ENCODE measurements around the gene CDK10.
"Not testable (repeated sequence)": the region's sequence is repeated elsewhere in the genome, so short reads cannot be mapped to it uniquely, and the experiment has no call there.

CDK10 gene, protein sequence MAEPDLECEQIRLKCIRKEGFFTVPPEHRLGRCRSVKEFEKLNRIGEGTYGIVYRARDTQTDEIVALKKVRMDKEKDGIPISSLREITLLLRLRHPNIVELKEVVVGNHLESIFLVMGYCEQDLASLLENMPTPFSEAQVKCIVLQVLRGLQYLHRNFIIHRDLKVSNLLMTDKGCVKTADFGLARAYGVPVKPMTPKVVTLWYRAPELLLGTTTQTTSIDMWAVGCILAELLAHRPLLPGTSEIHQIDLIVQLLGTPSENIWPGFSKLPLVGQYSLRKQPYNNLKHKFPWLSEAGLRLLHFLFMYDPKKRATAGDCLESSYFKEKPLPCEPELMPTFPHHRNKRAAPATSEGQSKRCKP

GRCh38 chr16:89686520-89687091 lies at the start of gene CDK10:
Gene CDK10 (plus strand): TSS chr16:89686689. CDS start chr16:89686711, 22 bp downstream.
- peak; percentile 83 for DNase-seq

- DNase-seq = no peak
Observed at GRCh38 chr16:89637379-89637778, 49.1 kb upstream of the CDK10 start.

GRCh38 chr16:89638455-89638854 lies 48.0 kb upstream of the CDK10 start:
- DNase-seq = no peak

DNA sequence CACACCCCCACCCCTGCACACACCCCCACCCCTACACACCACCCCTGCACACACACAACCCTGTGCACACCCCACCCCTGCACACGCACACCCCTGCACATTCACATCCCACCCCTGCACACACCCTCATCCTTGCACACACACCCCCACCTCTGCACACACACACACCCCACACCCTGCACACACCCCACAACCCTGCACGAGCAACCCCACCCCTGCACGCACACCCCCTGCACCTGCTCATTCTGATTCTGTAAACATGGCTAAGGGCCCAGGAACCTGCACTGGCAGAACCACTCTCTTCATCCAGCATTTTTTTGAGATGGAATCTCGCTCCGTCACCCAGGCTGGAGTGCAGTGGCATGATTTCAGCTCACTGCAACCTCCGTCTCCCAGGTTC lies 47.1 kb upstream of the CDK10 start:
- DNase-seq = no peak

DNA sequence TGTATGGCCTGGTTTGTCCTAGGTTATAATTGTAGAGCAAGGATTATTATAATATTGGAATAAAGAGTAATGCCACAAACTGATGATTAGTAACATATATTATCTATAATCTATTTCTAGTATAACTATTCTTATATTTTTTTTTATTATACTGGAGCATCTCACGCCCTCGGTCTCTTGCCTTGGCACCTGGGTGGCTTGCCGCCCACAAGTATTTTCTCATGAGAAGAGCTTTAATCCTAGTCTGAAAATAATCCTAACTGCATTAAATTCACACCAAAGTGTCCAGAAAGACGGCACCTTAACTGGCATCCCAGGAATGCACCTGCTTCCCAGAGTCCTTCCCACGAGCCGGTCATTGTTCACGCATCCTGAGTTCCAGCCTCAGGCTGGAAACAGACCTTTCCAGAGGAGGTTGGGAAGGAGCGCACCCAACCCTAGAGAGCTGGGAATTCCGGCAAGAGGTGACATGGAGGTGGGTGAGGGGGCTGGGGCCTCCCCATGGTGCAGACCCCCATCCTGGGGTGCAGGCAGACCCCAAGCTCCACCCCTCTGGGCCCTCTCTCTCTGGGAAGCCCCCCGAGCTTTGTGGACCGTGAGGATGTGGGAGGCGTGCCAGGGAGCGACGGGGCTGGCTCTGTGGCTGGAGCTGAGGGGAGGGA lies 44.9 kb upstream of the CDK10 start:
- DNase-seq = no peak

- DNase-seq = no peak
Observed at GRCh38 chr16:89642574-89642973, 43.9 kb upstream of the CDK10 start.

GRCh38 chr16:89643769-89644300 lies 42.7 kb upstream of the CDK10 start:
- no peak for DNase-seq

GRCh38 chr16:89645122-89645521 lies 41.4 kb upstream of the CDK10 start:
- DNase-seq = no peak

- no peak for DNase-seq
Observed at GRCh38 chr16:89646270-89646669, 40.2 kb upstream of the CDK10 start.

DNA sequence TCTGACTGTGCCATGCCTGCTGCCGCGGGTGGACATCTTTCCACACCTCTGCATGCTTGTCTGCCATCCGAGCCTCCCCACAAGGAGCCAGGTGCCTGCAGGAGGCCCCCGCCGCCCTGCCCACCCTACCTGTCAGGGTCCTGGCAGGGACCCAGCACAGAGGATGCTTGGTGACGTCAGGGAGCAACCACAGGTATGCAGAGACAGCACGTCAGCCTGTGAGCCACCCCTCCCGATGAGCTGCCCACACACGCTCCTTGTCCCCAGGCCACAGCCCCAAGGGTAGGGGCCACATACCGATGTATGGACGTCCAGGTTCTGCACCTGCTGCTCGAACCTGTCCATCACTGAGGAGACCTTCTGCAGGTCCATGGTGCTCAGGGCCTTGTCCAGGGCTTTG lies 39.6 kb upstream of the CDK10 start:
- DNase-seq = no peak

DNA sequence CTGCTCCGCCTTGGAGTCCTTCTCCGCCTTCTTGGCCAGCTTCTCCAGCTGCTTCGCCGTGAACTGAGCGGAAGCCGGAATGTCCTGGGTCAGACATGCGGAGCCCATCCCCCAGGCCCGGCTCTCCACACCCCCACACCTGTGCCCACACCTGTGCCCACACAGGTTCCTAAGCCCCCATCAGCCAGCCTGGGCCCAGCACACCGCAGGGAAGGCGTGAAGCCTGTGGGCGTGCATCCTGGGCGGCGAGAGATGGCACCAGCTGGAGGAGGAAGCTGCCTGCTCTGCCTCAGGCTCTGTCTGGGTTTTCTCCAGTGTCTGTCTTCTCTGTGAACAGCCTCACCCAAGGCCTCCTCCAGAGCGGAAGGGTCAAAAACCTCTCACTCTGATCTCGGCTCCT lies 34.9 kb upstream of the CDK10 start:
- no peak for DNase-seq

GRCh38 chr16:89653656-89654295 lies 32.7 kb upstream of the CDK10 start:
- no peak for DNase-seq

DNA sequence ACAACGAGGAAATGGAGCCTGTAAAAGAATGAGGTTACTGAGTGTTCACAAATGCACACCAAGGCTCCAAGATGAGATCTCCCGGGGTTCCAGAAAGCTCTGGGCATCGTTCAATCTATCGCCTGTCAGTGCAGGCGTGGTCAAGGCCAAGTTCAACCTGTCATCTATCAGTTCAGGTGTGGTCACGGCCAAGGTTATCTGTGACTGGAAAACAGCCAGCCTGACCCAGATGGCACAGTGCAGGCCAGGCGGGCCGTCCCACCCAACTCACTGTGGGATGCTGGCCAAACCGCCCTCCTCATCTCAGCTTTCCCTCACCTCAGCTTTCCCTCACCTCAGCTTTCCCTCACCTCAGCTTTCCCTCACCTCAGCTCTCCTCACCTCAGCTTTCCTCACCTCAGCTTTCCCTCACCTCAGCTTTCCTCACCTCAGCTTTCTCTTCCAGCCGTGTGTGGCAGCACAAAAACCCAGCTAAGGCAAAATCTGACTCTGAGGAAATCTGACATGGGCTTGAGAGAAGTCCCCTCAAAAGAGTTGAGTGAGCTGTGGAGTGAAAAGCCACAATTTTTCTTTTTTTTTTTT lies 31.3 kb upstream of the CDK10 start:
- DNase-seq = no peak

DNA sequence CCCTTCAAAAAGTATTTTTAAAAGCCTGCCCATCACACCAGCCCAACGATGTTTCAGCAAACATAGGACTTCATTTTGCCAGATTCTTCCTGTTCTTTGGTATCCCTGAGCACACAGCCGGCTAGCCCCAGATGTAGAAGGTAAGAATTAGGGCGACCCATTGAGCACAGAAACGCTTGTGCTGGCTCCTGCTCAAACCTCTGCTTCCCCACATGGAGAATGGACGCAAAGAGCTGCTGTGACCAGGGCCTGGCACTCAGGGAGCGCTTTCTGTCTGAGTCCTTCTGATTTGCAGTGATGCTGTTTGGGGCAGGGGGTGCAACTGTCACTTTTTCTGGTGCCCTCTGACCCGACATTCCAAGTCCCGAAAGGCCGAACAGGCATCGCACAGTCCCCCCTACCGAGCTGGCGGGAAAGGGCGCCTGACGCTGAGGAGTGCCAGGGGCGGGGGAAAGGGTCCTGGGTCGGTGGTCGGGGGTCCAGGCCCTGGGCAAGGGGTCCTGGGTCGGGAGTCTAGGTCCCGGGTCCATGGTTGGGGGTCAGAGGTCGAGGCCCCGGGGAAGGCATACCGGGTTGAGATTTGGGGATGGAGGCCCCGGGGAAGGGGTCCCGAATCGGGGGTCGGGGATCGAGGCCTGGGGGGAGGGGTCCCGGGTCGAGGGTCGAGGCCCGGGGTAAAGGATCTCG lies 29.9 kb upstream of the CDK10 start:
- DNase-seq = no peak

DNA sequence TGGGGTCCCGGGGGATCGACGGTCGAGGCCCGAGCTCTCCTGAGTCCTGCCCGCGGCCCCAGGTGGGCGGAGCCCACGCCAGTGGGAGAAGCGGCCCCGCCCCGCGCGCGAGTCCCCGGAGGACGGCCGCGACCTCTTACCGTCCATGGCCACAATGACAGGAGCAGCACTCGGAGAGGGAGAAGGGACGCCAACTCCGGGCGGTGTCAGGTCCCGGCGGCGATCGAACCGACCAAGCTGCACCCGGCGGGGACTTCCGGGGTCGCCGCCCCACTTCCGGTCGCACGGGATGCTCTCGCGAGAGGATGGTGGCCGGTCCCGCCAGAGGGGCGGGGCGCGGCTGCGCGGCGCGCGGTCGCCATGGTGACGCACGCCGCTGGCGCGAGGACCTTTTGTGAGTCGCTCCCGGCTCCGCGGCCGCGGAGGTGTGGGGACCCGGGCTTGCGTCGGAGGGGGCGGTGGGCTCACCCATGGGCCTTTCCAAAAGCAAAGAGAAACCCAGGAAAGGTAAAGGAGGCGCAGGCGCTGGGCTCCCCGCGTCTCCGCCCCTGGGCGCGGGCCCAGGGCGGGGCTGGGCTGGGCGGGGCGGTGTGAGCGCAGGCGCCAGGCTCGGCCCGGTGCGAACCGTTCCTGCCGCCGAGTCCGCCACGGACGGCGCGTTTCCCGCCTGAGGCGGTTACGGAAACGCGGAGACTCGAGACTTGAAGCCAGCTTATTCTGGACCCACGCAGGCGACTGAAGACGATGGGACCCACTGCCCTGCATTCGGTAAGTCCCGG lies 28.9 kb upstream of the CDK10 start, which contains the start of the genes CHMP1A and SPATA33:
Gene CHMP1A, minus strand, starts transcription at position 267 of the 779 bp plus-strand sequence. Its CDS starts 120 bp downstream, at position 147.
Gene SPATA33, plus strand, starts transcription at position 395 of the 779 bp plus-strand sequence. Its CDS starts 76 bp downstream, at position 471.
- DNase-seq = peak; percentile 72

GRCh38 chr16:89658221-89658879 lies 28.1 kb upstream of the CDK10 start:
- DNase-seq = no peak

- DNase-seq = no peak
Observed at GRCh38 chr16:89660146-89660545, 26.3 kb upstream of the CDK10 start.

DNA sequence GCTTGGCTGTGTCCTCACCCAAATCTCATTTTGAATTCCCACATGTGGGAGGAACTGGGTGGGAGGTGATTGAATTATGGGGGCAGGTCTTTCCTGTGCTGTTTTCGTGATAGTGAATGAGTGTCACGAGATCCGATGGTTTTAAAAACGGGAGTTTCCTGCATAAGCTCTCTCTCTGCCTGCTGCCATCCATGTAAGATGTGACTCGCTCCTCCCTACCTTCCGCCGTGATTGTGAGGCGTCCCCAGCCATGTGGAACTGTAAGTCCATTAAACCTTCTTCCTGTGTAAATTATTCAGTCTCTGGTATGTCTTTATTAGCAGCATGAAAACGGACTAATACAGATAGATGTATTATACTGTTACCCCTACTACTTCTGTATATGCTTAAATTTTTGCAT lies 25.3 kb upstream of the CDK10 start:
- DNase-seq = no peak

DNA sequence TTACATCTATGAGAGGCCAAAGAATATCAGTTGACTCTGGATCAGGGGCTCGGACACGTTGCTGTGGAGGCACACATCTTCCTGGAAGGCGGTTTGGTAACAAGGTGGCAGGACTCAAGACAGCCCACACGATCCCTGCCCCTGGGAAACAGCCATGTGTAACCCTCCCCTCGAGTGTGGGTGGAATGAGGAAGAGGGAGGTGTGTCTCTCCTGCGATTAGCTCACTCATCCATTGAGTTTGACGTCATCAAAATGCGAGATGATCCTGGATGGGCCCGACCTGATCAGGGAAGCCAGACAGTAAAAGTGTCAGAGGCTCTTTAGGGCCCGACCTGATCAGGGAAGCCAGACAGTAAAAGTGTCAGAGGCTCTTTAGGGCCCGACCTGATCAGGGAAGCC lies 22.3 kb upstream of the CDK10 start:
- DNase-seq = not testable (repeated sequence)

DNA sequence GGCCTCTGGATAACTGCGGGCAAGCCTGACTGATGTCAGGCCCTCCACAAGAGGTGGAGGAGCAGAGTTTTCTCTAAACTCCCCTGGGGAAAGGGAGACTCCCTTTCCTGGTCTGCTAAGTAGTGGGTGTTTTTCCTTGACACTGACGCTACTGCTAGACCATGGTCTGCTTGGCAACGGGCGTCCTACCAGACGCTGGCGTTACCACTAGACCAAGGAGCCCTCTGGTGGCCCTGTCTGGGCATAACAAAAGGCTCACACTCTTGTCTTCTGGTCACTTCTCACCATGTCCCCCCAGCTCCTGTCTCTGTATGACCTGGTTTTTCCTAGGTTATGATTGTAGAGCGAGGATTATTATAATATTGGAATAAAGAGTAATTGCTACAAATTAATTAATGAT lies 19.5 kb upstream of the CDK10 start:
- not testable (repeated sequence) for DNase-seq

- DNase-seq = no peak
Observed at GRCh38 chr16:89667633-89668032, 18.9 kb upstream of the CDK10 start.

Data from DMS153 (cell line).